ENCODE data around the gene AICDA.

- no peak for TF ChIP-seq SIN3A (IDR thresholded peaks at IDR 0.05; ENCODE audit: borderline replicate concordance, insufficient read depth, low read length)
- no peak for TF ChIP-seq POLR2AphosphoS5 (IDR thresholded peaks at IDR 0.05; ENCODE audit: low read depth, low read length)
- TF ChIP-seq TAF1 (IDR thresholded peaks at IDR 0.05; ENCODE audit: borderline replicate concordance, insufficient read depth, low read length) = no peak
These were observed 48.0 kb downstream of the AICDA start for GRCh38 chr12:8564656-8565055.

All from PFSK-1 (cell line).